ENCODE data around the gene RBPJL. TPM values are rescaled to one million over a fixed set of nuclear protein-coding genes. Genes with fewer than 3 reads are reported as not detected.

RBPJL gene
- total RNA-seq, result not detected in 2 replicates

GRCh38 chr20:45306431-45306982 lies at the start of gene RBPJL:
Gene RBPJL, plus strand, starts transcription at chr20:45306840. Its CDS starts 83 bp downstream, at chr20:45306923.
- peaks cover 47% of the 10 kb centered on the region for H3K27me3 Mint-ChIP-seq
- ChIA-PET POLR2A (no interaction called here), CTCF (no interaction called here)
- peaks cover 8% of the 10 kb centered on the region for H3K4me1 Mint-ChIP-seq
- ATAC-seq (ENCODE audit: low read depth) (no peak), DNase-seq (peak; percentile 44)
- no peaks in the 10 kb centered on the region for H3K9me3 Mint-ChIP-seq
- peak; percentile 32 for TF ChIP-seq CTCF (IDR thresholded peaks at IDR 0.05)
- H3K36me3 Mint-ChIP-seq (ENCODE audit: low read depth), result no peaks in the 10 kb centered on the region
- intact Hi-C loops (cut with micrococcal nuclease), result loop anchor here (1.0 kb wide), 1 partner anchor 465 kb away; no protein-coding TSS in a partner anchor
- no peak within 1 kb of the TSS for H3K4me3 Mint-ChIP-seq
- no peak within 1 kb of the TSS for H3K27ac Mint-ChIP-seq

GRCh38 chr20:45257161-45257560 lies 49.5 kb upstream of the RBPJL start:
- no peak for ATAC-seq (ENCODE audit: low read depth)
- H3K4me1 Mint-ChIP-seq, result no peaks in the 10 kb centered on the region
- no peak for TF ChIP-seq CTCF (IDR thresholded peaks at IDR 0.05)
- DNase-seq, result no peak
- peaks cover 42% of the 10 kb centered on the region for H3K27me3 Mint-ChIP-seq
- intact Hi-C loops (cut with micrococcal nuclease), result no loop called here
- H3K36me3 Mint-ChIP-seq (ENCODE audit: low read depth), result no peaks in the 10 kb centered on the region
- no peak overlapping the region for H3K4me3 Mint-ChIP-seq
- H3K27ac Mint-ChIP-seq, result no peak overlapping the region
- POLR2A ChIA-PET, result no interaction called here
- CTCF ChIA-PET, result no interaction called here
- no peaks in the 10 kb centered on the region for H3K9me3 Mint-ChIP-seq

- intact Hi-C loops (cut with micrococcal nuclease), result no loop called here
- no peak for TF ChIP-seq CTCF (IDR thresholded peaks at IDR 0.05)
- Mint-ChIP-seq H3K36me3 (ENCODE audit: low read depth) (no peaks in the 10 kb centered on the region), H3K27me3 (peaks cover 40% of the 10 kb centered on the region), H3K4me3 (no peak overlapping the region), H3K27ac (no peak overlapping the region), H3K4me1 (no peaks in the 10 kb centered on the region), H3K9me3 (no peaks in the 10 kb centered on the region)
- ChIA-PET POLR2A (no interaction called here), CTCF (interaction anchor here (0.6 kb wide), 1 partner anchor 827 kb away, joined by 3 read pairs; no protein-coding TSS in a partner anchor)
- DNase-seq, result no peak
- ATAC-seq (ENCODE audit: low read depth), result no peak
Observed at GRCh38 chr20:45257711-45258110, 48.9 kb upstream of the RBPJL start.

- Mint-ChIP-seq H3K4me3 (no peak overlapping the region), H3K36me3 (ENCODE audit: low read depth) (no peaks in the 10 kb centered on the region), H3K27me3 (peaks cover 36% of the 10 kb centered on the region), H3K4me1 (no peaks in the 10 kb centered on the region), H3K9me3 (no peaks in the 10 kb centered on the region), H3K27ac (no peak overlapping the region)
- no peak for TF ChIP-seq CTCF (IDR thresholded peaks at IDR 0.05)
- intact Hi-C loops (cut with micrococcal nuclease), result no loop called here
- DNase-seq (no peak), ATAC-seq (ENCODE audit: low read depth) (no peak)
- CTCF ChIA-PET, result no interaction called here
- POLR2A ChIA-PET, result no interaction called here
Observed at GRCh38 chr20:45258259-45258658, 48.4 kb upstream of the RBPJL start.

GRCh38 chr20:45258664-45259063 lies 48.0 kb upstream of the RBPJL start:
- Mint-ChIP-seq H3K27me3 (peaks cover 32% of the 10 kb centered on the region), H3K27ac (no peak overlapping the region), H3K36me3 (ENCODE audit: low read depth) (no peaks in the 10 kb centered on the region), H3K9me3 (no peaks in the 10 kb centered on the region), H3K4me3 (no peak overlapping the region), H3K4me1 (no peaks in the 10 kb centered on the region)
- TF ChIP-seq CTCF (IDR thresholded peaks at IDR 0.05), result no peak
- CTCF ChIA-PET, result no interaction called here
- DNase-seq (no peak), ATAC-seq (ENCODE audit: low read depth) (no peak)
- POLR2A ChIA-PET, result no interaction called here
- intact Hi-C loops (cut with micrococcal nuclease), result no loop called here

Data from activated B cell treated with CpG ODN at 0.5 μM for 24 hours (primary cell).